A673 (cell line): ENCODE measurements around the gene DDX3X. TPM values are rescaled to one million over a fixed set of nuclear protein-coding genes. Genes with fewer than 3 reads are reported as not detected.

ENCODE experiments used
- BruUV-seq: library from RNA; stranded (reverse); fragments of 400-500 nt; replicated peaks from 2 replicates; lab custom pipeline; 2021; lab: Mats Ljungman, UMichigan
- CTCF ChIA-PET: fragments of 300-600 bp; sonication (Branson Sonifier 250); formaldehyde crosslinking; loops from one replicate; lab custom pipeline; 2022; ENCODE audit warnings: antibody characterized with exemption; lab: Charles Lee
- POLR2A ChIA-PET: fragments of 300-600 bp; sonication (Branson Sonifier 250); formaldehyde crosslinking; loops from one replicate; lab custom pipeline; 2022; ENCODE audit warnings: antibody characterized with exemption; ENCODE audit not compliant: low non-redundant PET; lab: Charles Lee
- DNase-seq: peaks from one replicate; pipeline ENCODE4 v3.0.0-alpha.2; 2015; ENCODE audit warnings: low spot score
- H3K27ac ChIP-seq: fragments of 200-600 bp; sonication (generic); 2 replicates; pipeline ENCODE4 v1.5.1; 2016; ENCODE audit warnings: mixed run types, low read depth, mild to moderate bottlenecking, mixed read lengths, antibody characterized with exemption, low read length; ENCODE audit not compliant: poor library complexity, severe bottlenecking
- H3K27me3 ChIP-seq: fragments of 200-600 bp; sonication (generic); replicated peaks from 2 replicates; pipeline ENCODE4 v1.6.1; 2017; ENCODE audit warnings: mixed run types, low read depth, mild to moderate bottlenecking, mixed read lengths, antibody characterized with exemption, low read length; ENCODE audit not compliant: insufficient read depth, poor library complexity
- H3K36me3 ChIP-seq: fragments of 200-600 bp; sonication (generic); 2 replicates; pipeline ENCODE4 v1.6.1; 2016; ENCODE audit warnings: mixed run types, mild to moderate bottlenecking, mixed read lengths, antibody characterized with exemption, low read length; ENCODE audit not compliant: insufficient read depth, poor library complexity, severe bottlenecking
- H3K4me1 ChIP-seq: fragments of 200-600 bp; sonication (generic); 2 replicates; pipeline ENCODE4 v1.6.1; 2017; ENCODE audit warnings: mixed run types, mild to moderate bottlenecking, mixed read lengths, antibody characterized with exemption, low read length; ENCODE audit not compliant: insufficient read depth, poor library complexity, severe bottlenecking
- H3K4me3 ChIP-seq: fragments of 200-600 bp; sonication (generic); 2 replicates; pipeline ENCODE4 v1.5.1; 2016; ENCODE audit warnings: low read depth, mixed run types, mild to moderate bottlenecking, mixed read lengths, low read length; ENCODE audit not compliant: poor library complexity, severe bottlenecking
- H3K9me3 ChIP-seq: fragments of 200-600 bp; sonication (generic); 2 replicates; pipeline ENCODE4 v1.6.1; 2016; ENCODE audit warnings: mixed run types, low read depth, mild to moderate bottlenecking, mixed read lengths, antibody characterized with exemption, low read length; ENCODE audit not compliant: poor library complexity, severe bottlenecking
- CTCF ChIP-seq: fragments of 300-800, 200-600 bp; sonication (generic); conservative IDR thresholded peaks from 2 replicates; pipeline ENCODE4 v1.5.1; 2017; ENCODE audit warnings: low read depth, mild to moderate bottlenecking, antibody characterized with exemption, low read length, moderate library complexity, mixed read lengths
- EZH2 ChIP-seq: fragments of 200-600 bp; sonication (generic); IDR thresholded peaks from 2 replicates; pipeline ENCODE4 v1.6.1; 2017; ENCODE audit warnings: borderline replicate concordance, low read depth, mild to moderate bottlenecking, mixed read lengths, antibody characterized with exemption, low read length; ENCODE audit not compliant: poor library complexity, severe bottlenecking
- intact Hi-C: fragments of 100-400 bp; cut with micrococcal nuclease; formaldehyde crosslinking; loops from one replicate; pipeline ENCODE4 v1.10.0; 2022; ENCODE audit not compliant: unreplicated experiment
- total RNA-seq: library from RNA; stranded (reverse); gene quantifications from 2 replicates; pipeline ENCODE4 v1.2.3, GENCODE V29; 2021

The DDX3X gene
- total RNA-seq, 1 experiment from 2014 or later = 454 TPM

- H3K36me3 ChIP-seq = no peaks in the 10 kb centered on the region
- POLR2A ChIA-PET = no interaction called here
- TF ChIP-seq EZH2 = no peak
- TF ChIP-seq CTCF = no peak
- intact Hi-C loops = no loop called here
- no peaks in the 10 kb centered on the region for H3K9me3 ChIP-seq
- no peak for DNase-seq
- no peaks in the 10 kb centered on the region for H3K27me3 ChIP-seq
- no TSS peak for BruUV-seq
- CTCF ChIA-PET = no interaction called here
- no peak overlapping the region for H3K27ac ChIP-seq
- peaks cover 8% of the 10 kb centered on the region for H3K4me1 ChIP-seq
- H3K4me3 ChIP-seq = no peak overlapping the region
Measured at GRCh38 chrX:41303013-41303412, 30.9 kb upstream of the DDX3X start.

GRCh38 chrX:41304178-41304577 lies 29.8 kb upstream of the DDX3X start:
- ChIA-PET POLR2A (no interaction called here), CTCF (no interaction called here)
- no peaks in the 10 kb centered on the region for H3K36me3 ChIP-seq
- peaks cover 8% of the 10 kb centered on the region for H3K4me1 ChIP-seq
- H3K27ac ChIP-seq = no peak overlapping the region
- no peak for DNase-seq
- no peaks in the 10 kb centered on the region for H3K27me3 ChIP-seq
- BruUV-seq = no TSS peak
- intact Hi-C loops = no loop called here
- H3K4me3 ChIP-seq = no peak overlapping the region
- TF ChIP-seq EZH2 (no peak), CTCF (no peak)
- H3K9me3 ChIP-seq = no peaks in the 10 kb centered on the region

- ChIA-PET CTCF (interaction anchor here (0.7 kb wide), 1 partner anchor 128 kb away, joined by 3 read pairs; no protein-coding TSS in a partner anchor), POLR2A (no interaction called here)
- no TSS peak for BruUV-seq
Measured at GRCh38 chrX:41308884-41309647, 24.9 kb upstream of the DDX3X start.

More at GRCh38 chrX:41308884-41309647, 24.9 kb upstream of the DDX3X start:
- Histone ChIP-seq H3K4me1 (no peaks in the 10 kb centered on the region), H3K36me3 (no peaks in the 10 kb centered on the region), H3K9me3 (no peaks in the 10 kb centered on the region), H3K4me3 (no peak overlapping the region), H3K27me3 (no peaks in the 10 kb centered on the region), H3K27ac (no peak overlapping the region)
- no peak for DNase-seq
- intact Hi-C loops = no loop called here
- TF ChIP-seq CTCF = no peak
- TF ChIP-seq EZH2 = no peak
